Stromal cell of bone marrow (primary cell): ENCODE data around the gene ARID3B.
A peak's percentile ranks its signal among the peaks of the same experiment; 100 is the strongest.

ENCODE experiments used
- DNase-seq: peaks from one replicate; pipeline ENCODE4 v3.0.0-alpha.2; 2012; ENCODE audit warnings: low read depth

The ARID3B gene

DNA sequence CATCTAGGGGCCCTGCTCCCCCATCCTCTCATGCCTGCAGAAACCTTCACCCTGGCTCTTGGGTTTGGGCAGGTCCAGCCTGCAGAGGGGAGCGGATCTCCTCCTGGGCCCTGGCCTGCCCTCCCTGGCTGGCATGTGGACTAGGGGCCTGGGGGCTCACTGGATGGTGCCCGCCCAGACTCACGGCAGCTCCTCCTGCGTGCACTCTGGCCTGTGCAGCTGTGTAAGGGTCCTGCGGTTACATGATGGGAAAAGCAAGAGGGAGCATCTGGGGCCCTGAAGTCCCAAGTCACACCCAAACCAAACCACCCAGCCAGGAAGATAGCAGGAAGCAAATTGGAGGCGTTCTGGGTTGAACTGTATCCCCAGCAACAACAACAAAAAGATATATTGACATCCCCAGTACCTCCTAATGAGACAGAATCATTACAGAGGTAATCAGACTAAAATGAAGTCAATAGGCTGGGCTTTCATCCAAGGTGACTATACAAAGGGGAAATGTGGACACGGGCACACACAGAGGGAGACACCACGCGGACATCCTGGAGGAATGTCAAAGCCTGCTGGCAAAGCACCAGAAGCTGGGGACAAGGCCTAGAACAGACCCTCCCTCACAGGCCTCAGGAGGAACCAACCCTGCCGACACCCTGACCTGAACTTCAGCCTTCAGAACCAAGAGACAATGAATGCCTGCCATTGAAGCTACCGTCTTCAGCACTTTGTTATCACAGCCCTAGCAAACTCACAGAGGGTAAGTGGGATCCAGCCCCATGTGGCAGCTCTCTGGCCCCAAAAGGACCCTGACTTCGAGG, 64.2 kb downstream of the ARID3B start:
- no peak for DNase-seq

DNA sequence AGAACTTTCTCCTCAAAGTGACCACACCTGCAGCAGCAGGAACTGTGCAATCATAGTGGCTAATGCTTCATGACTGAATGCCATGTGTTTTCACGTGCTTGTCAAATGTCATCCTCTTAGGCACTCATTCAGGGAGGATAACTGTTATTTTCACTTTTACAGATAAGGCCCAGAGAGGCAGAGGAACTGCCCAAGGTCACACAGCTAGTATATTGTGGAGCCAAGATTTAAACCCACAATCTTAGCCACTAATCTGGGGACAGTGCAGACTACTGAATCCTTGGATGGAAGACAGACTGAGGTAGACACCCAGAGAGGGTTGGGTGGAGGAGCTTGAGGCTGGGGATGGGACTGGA, 64.8 kb downstream of the ARID3B start:
- DNase-seq, result no peak

DNA sequence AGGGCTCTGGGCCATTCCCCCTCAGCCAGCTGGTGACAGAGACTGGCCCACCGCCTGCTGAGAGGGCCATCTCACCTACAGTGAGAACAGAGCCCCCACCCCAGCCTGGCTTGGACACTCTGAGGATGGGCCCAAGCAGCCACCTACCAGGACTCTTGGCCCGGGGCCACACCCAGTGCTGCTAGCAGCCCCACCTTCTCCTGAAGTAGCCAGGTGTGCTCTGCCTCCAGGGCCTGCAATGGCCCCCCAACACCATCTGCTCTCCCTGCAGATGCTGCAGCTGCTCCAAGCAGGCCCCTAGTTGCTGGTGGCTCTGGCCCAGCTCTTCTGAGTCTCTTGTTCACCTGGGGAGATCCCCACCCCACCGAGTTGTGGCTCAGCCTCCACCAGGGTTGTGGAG, 67.8 kb downstream of the ARID3B start:
- no peak for DNase-seq

DNA sequence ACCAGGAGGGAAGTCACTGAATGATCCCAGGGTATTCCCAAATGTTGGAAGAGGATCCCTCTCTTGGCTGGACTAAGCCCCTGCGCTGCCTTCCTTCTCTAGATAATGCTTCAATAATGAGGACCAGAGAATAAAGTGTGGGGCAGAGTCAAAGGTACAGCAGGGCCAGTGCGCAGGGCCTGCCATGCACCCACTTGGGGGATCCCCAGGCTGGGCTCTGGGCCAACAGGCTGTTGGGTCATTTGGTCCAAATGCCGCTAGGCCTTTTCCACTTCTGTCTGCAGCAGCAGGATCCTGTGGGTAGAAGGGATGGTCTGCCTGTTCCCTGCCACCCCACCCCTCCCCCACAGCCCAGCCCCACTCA, 68.9 kb downstream of the ARID3B start:
- no peak for DNase-seq

DNA sequence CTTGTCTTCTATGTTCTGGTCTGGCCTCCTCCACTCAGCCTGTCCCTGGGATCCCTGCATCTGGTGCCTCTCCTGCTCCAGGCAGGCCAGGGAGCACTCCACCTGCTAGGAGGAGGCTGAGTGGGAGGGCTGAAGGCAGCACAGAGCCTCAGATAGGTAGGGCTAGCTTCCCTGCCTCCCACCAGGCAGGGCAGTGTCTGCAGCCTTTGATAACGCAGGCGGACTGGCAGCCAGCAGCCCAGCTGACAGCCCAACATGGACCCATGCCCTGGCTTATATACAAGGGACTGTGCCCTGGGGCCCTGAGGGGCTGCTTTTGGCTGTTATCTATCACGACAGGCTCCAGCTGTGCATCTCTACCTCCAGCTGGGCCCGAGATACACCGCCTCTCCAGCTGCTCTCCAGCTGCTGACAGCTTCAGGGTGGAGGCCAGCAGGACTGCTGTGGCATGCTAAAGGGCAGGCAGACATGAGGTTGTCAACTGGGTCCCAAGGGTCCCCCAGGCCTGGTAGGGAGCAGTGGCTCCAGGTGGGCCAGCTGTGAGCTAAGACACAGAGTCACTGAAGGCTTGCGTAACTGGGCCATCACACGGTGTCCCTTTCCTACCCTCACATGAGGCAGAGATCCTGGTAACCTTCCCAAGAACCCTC, 69.4 kb downstream of the ARID3B start:
- no peak for DNase-seq

DNA sequence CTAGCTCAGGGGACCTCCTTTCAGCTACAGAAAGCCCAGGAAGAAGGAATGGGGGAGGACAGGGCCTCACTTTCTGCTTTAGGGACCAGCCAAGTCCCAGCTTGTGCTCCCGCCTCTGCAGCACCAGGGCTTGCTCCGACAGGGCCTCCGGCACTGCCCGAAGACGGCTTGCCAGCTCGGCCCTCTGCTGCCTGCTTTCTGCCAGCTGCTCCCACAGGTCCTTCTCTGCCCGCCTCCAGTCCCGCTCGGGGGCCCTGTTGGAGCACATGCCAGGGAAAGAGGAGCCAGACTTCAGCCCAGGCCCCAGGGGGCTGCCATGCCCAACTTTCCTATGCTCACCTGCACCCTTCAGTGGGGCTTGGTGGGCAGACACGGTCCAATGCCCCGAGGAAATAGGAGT, 70.3 kb downstream of the ARID3B start:
- DNase-seq, result no peak

DNA sequence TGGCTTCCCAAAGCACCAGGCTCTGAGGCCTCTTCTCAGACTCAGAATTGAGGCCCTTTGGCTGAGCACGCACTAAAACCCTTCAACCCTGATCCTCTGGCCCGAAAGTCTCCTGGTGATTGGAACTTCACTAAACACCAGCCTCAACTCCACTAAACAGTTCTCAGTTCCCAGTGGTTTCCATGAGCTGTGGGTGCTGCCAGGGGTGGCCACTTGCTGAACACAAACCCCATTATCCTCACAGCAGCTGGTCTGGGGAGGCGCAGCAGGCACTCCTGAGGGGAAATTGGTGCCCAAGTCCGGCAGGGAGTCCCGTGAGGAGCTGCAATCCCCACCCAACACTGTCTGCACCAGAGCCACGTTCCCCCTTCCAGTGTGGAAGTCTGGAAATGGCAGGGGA, 70.8 kb downstream of the ARID3B start:
- no peak for DNase-seq

DNA sequence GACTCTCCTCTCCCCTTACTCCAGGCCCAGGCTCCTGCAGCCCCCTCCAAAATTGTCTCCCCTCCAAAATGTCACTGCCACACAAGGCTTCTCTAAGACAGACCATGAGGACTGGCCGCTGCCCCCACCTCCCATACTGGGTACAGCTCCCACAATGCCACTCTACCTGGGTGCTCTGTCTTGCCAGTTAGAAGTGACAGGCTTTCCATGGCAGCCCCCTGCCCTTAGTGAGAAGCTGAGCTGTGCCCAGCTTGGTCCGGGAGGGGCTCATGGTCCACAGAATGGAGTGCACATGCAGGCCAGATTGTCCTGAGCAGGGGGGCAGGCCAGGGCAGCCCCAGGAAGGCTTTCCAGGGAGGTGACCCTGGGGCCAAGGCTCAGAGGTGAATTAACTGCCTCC, 71.7 kb downstream of the ARID3B start:
- no peak for DNase-seq

DNA sequence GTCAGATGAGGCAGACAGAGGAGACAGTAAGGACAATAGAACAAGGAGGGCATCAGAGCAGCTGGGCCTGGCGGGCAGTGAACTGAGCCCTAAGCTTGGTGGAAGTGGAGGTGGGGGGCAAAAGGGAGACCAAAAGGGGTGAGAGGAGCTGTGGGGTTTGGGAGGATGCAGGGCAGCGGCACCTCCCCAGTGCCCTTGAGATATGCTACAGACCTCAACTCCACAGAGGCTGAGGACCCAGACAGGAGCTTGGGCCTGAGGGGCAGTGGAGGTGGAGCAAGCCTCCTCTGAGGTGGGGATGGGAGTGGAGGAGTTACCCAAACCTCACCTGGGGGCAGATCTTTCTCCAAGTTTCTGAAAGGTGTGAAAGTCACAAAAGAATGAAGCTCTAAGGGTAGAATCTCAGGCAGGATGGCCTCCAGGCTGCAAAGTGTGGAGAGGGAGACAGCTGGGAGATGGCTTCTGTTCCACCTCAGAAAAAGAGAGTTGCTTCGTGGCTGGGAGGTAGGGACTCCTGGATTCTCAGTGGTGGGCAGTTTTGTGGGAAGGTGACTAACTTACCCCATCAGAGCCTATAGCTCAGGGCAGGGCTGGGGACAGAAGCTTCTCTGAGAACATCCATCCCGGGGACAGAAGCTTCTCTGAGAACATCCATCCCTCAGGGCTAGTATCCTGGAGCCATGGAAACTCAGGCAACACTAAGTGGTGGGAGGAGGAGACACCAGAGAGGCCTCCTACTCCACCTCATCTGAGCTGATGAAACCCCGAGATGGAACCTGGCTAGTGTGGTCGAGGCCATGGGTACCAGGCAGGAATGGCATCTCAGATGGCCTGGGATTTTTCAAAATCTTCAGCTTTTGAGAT, 72.3 kb downstream of the ARID3B start:
- DNase-seq, result no peak

DNA sequence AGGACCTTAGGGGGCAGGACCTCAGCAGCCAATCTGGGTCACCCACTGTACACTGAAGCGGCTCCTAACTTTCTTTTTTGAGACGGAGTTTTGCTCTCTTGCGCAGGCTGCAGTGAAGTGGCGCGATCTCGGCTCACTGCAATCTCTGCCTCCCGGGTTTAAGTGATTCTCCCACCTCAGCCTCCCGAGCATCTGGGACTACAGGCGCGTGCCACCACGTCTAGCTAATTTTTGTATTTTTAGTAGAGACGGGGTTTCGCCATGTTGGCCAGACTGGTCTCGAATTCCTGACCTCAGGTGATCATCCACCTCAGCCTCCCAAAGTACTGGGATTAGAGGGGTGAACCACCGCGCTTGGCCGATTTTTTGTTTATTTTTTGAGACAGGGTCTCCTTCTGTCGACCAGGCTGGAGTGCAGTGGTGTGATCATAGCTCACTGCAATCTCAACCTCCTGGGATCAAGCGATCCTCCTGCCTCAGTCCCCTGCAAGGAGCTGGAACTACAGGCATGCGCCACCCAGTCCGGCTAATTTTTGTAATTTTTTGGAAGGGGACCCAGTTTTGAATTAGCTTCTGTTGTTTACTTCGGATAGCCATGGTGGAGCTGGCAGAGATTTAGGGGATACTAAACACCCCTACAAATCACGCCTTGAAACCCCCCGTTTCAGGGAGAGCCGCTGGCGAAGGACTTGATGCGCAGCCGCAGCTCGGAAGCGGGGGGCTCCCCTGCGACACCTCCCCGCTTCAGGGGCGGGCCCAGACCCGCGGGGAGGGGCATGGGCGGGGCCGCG, 73.1 kb downstream of the ARID3B start:
- DNase-seq, result no peak

DNA sequence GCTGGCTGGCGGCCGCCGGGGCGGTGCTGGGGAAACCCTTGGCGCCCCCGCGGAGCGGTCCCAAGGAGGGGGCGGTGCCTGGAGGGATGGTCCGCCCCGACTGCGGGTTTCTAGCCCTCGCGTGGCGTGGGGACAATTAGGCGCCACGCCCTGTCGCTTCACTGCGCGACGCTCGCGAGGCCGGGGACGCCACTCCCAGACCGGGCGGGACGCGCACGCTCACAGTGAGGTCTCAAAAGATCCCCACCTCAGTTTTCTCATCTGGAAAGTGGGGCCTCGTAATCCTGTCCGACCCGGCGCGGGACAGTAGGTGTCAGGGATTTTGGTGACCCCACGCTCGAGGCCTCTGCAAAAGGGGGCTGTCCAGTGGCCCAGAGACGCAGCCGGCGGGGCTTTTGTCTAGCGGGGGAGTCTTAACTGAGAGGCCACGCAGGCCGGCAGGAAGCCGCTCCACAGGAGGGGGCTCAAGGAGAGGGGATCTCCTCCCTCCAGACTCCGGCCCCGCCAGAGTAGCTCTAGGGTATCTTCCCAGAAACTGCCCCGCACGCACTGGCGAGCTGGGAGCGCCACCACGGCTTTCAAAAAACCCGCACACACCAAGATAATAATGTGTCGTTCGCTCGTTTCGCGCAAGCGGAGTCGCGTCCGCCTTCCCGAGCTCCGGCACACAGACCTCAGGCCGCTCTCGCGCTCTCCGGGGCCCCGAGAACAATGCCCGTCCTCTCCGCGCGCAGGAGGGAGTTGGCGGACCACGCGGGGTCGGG, 73.9 kb downstream of the ARID3B start:
- DNase-seq, result peak; percentile 65

DNA sequence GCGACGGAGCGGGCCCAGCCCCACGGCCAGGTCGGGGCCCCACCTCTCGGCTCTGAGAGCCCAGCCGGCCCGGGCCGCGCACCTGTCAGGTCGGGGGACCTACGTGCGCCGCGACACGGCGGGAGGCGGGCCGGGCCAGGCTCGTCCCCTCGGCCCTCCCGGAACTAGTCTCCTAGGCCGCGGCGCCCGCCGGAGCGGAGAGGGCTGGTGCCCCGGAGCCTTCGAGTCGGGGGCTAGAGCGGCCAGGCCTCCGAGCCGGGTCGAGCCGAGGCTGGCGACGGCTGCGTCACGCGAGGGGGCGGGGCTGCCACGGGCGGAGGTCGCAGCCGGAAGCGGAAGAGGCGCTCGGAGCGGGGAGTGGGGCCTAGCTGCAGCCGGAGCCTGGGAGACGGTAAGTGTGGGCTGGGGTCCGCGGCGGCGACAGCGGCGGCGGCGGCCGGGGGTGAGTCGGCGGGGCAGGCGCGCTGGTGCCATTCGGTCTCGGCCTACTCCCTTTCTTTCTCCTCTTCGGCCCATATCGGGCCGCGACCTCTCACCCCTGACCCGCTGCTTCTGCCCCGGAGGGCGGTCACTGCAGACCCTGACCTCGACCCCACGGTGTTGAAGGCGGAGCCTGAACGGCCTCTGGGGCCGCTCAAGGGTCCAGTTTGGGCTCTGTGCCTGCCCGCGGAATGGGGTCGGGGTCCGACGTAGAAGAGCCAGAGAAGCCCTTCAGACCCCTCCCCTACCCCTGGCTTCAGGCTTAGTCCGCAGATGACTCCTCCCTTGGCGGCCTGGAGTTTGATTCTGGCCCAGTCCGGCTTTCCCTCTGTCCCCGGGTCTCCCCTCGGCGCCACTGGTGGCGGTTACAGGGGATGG, 74.7 kb downstream of the ARID3B start, which contains the start of gene CLK3:
Gene CLK3, plus strand, starts transcription at position 329 of the 858 bp plus-strand sequence. CDS start 3,361 bp downstream, outside the sequence.
- DNase-seq, result peak; percentile 86

DNA sequence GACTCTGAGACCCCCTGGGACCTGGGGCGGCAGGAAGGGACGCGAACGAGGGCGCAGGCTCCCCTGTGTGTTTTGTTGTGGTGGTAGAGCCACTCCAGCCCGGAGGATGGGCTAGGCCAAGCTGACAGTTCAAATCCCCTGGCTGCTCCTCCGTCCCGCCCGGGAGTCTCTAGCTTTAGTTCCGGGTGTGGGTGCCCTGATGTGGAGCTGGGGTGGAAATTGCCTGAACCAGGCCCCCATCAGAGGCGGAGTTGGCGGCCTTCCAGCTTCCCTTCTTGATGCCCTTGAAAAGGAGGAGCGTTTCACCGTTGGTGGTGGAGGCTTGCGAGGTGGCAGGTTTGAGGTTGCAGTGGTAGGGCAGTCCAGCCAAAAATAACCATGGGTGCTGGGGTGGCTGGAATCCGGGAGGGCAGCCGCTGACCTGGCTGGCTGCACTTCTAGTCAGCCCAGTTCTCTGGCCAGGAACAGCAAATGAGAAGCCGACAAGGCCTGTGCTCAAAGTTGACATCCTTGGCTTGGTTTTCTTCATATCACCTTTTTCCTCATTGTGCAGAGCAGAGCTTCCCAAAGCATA, 75.4 kb downstream of the ARID3B start:
- DNase-seq, result peak; percentile 37

DNA sequence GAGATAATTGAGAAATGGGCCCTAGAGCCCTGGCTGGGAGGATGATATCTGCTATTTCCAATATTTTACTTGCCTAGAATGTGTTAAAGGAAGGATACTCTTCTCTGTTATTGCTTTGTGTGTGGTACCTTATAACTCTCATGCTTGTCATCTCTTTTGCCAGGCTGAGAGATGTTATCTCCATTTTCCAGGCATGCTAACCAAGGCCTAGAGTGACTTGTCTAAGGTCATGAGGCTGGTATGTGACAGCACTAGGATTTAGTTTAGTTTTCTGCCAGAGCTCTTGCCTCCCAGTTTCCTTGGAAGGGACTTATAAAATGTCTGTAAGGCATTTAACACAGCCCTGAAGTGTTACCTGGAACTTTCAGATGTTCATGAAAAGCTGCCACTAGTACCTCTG, 76.0 kb downstream of the ARID3B start:
- no peak for DNase-seq

DNA sequence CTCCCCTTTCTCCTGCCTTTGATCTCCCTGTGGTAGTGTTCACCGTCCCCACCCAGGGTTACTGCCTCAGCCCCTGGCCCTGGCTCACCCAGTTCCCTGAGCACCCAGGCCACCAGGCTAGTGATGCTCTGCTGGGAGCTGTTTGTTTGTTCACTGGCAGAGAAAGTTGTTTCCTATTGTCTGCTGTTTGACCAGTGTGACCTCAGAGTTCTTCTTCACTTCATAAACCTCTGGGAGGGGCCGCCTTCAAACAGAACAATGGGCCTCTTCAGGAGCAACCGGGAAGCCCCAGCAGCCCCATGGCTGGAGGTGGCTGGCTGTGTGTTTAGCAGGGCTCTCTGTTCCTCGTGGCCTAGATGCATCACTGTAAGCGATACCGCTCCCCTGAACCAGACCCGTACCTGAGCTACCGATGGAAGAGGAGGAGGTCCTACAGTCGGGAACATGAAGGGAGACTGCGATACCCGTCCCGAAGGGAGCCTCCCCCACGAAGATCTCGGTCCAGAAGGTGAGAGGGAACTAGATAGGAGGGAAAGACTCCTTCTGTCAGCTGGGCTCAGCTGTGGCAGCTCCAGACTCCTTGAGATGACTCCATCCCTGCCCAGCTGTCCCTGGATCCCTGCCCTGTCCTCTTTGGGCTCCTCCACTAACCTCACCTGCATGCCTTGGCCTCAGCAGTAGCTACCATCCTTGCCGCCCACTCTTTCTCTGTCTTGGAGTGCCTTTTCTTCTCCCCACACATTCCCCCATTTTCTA, 78.0 kb downstream of the ARID3B start:
- DNase-seq, result no peak

DNA sequence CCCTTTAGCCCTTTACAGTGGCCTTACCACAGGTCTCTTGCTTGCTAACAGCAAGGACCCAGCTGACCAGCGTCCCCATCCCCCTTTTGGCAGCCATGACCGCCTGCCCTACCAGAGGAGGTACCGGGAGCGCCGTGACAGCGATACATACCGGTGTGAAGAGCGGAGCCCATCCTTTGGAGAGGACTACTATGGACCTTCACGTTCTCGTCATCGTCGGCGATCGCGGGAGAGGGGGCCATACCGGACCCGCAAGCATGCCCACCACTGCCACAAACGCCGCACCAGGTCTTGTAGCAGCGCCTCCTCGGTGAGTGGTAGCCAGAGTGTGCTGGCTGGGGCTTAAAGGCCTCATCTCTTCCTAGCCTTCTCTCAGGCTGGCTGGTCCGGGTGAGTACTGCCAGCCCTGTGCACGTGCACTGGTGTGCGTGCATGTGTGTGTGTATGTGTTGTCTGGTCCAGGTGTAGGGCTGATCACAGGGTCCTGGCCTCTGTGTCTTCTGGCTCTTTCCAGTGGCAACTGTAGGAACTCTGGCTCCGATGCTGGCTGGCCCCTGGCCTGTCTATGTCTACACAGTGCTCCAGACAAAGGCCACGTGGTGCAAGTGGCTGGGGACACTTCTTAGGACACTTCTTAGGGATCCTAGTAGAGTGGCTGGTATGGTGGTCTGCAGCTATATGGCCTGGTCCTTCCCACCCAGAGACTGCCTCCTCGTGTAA, 79.1 kb downstream of the ARID3B start:
- no peak for DNase-seq

DNA sequence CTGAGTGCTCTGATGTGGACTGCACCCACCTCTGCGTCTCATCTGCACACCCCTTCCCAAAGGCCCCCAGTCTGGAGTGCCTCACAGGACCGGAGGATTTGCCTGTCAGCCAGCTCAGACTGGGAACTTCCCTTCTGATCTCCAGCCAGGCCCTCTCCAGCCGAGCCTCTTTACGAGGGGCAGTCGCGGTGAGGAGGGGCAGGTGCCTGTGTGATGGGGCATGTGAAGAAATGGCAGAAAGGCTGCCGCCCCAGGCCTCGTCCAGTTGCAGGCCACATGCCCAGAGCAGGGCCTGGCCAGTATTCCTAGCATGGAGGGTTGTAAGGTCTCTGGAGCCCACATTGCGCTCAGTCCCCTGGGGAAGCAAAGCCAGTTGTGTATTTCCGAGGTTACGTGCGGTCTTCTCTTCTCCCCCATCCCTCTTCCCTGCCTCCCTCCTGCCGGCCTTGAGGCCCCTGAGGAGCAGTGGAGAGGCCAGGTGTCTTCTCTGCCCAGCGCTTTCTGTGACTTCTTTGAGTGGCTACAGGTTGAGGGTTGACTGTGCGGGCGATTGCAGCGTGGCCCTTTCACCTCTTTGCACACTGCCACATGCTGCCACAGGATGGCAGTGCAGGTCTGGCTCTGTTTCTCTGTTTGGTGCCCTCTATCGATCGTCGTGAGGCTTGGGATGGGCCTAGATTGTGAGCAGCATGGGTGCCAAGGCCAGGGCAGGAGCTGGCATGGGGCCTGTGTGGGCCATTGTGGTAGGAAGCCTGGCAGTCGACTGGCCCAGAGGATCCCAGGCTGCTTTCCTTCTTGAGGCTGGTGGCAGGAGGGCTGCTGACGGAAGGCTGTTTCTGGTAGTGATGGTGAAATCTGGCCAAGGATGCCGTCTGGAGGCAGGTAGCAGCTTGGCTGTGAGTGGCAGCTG, 79.9 kb downstream of the ARID3B start:
- peak; percentile 53 for DNase-seq
